ENCODE data around the gene APP. TPM values are rescaled to one million over a fixed set of nuclear protein-coding genes. Genes with fewer than 3 reads are reported as not detected.
A peak's percentile ranks its signal among the peaks of the same experiment; 100 is the strongest.

Gene APP
- total and polyA plus RNA-seq, 12 donors, result 106 to 434 (median 389) TPM

- ATAC-seq, result no peak
- DNase-seq, result no peak
- WGBS, 2 donors, result 60 to 67% methylated on average over 3 of the region's 3 CpGs
- H3K9me3 ChIP-seq, result no peaks in the 10 kb centered on the region
- TF ChIP-seq CTCF (IDR thresholded peaks at IDR 0.05), result no peak
- H3K27me3 ChIP-seq, result no peaks in the 10 kb centered on the region
- H3K36me3 ChIP-seq, result peaks cover 0 to 34% (median 10%) of the 10 kb centered on the region in 9 donors
- no peak overlapping the region for H3K4me3 ChIP-seq
- H3K4me1 ChIP-seq, result no peaks in the 10 kb centered on the region
- intact Hi-C loops (cut with DNase I), result no loop called here
- H3K27ac ChIP-seq, result no peak overlapping the region
These were observed 292.2 kb downstream of the APP start for GRCh38 chr21:25878344-25878743.

- Histone ChIP-seq H3K36me3 (no peaks in the 10 kb centered on the region), H3K27ac (no peak overlapping the region), H3K4me3 (no peak overlapping the region), H3K9me3 (no peaks in the 10 kb centered on the region), H3K4me1 (no peaks in the 10 kb centered on the region), H3K27me3 (no peaks in the 10 kb centered on the region)
- no peak for DNase-seq
- no peak for ATAC-seq
- intact Hi-C loops (cut with DNase I), result no loop called here
- WGBS, 2 donors, result 96 to 98% methylated on average over 4 of the region's 4 CpGs
- no peak for TF ChIP-seq CTCF (IDR thresholded peaks at IDR 0.05)
These were observed 298.3 kb downstream of the APP start for GRCh38 chr21:25872271-25872670.

GRCh38 chr21:25871566-25871965, 299.0 kb downstream of the APP start:
- 91 to 95% methylated on average over 3 of the region's 3 CpGs for WGBS, 2 donors
- Histone ChIP-seq H3K9me3 (no peaks in the 10 kb centered on the region), H3K27me3 (no peaks in the 10 kb centered on the region), H3K4me3 (no peak overlapping the region), H3K27ac (no peak overlapping the region), H3K4me1 (no peaks in the 10 kb centered on the region), H3K36me3 (no peaks in the 10 kb centered on the region)
- peak in 1 of 9 donors; percentile 5 for TF ChIP-seq CTCF (IDR thresholded peaks at IDR 0.05)
- intact Hi-C loops (cut with DNase I), result no loop called here
- no peak for DNase-seq
- ATAC-seq, result no peak

GRCh38 chr21:25870084-25870483, 300.5 kb downstream of the APP start:
- ATAC-seq (no peak), DNase-seq (no peak)
- intact Hi-C loops (cut with DNase I), result no loop called here
- peaks cover 0 to 4% (median 0%) of the 10 kb centered on the region in 9 donors for H3K4me1 ChIP-seq
- H3K9me3 ChIP-seq, result no peaks in the 10 kb centered on the region
- H3K27me3 ChIP-seq, result no peaks in the 10 kb centered on the region
- H3K27ac ChIP-seq, result no peak overlapping the region
- no peaks in the 10 kb centered on the region for H3K36me3 ChIP-seq
- 80 to 92% methylated on average over 4 of the region's 4 CpGs for WGBS, 2 donors
- H3K4me3 ChIP-seq, result no peak overlapping the region
- no peak for TF ChIP-seq CTCF (IDR thresholded peaks at IDR 0.05)
